Liver (tissue), 9 donors: ENCODE measurements around the gene SHB. TPM values are rescaled to one million over a fixed set of nuclear protein-coding genes. Genes with fewer than 3 reads are reported as not detected.

Source experiments
- DNase-seq: peaks from one replicate; pipeline ENCODE4 v3.0.0-alpha.2; 2017; ENCODE audit warnings: low spot score
- H3K27ac ChIP-seq, 2 donors: one replicate each; pipeline ENCODE4 v1.7.0; 2013; ENCODE audit warnings: inconsistent platforms in 2 of 2, low read length in 2 of 2, control low read depth in 1 of 2, low read depth in 1 of 2, mild to moderate bottlenecking in 1 of 2
- H3K27me3 ChIP-seq, 4 donors: one replicate each; pipeline versions ENCODE4 v1.6.1 to v1.7.0; 2013; ENCODE audit warnings: low read length in 3 of 4, inconsistent platforms in 1 of 4, mild to moderate bottlenecking in 1 of 4, moderate library complexity in 1 of 4; ENCODE audit not compliant: control insufficient read depth in 4 of 4, insufficient read depth in 4 of 4
- H3K36me3 ChIP-seq, 4 donors: one replicate each; pipeline versions ENCODE4 v1.6.1 to v1.7.0; 2013; ENCODE audit warnings: low read length in 3 of 4, mild to moderate bottlenecking in 3 of 4, low read depth in 1 of 4, moderate library complexity in 1 of 4; ENCODE audit not compliant: control insufficient read depth in 4 of 4, insufficient read depth in 3 of 4
- H3K4me1 ChIP-seq, 4 donors: one replicate each; pipeline versions ENCODE4 v1.6.1 to v1.7.0; 2013; ENCODE audit warnings: low read length in 3 of 4, mild to moderate bottlenecking in 3 of 4, moderate library complexity in 1 of 4; ENCODE audit not compliant: control insufficient read depth in 4 of 4, insufficient read depth in 4 of 4
- H3K4me3 ChIP-seq, 3 donors: one replicate each; pipeline versions ENCODE4 v1.6.1 to v1.7.0; 2013; ENCODE audit warnings: low read length in 3 of 3, control low read depth in 1 of 3, low read depth in 1 of 3, mild to moderate bottlenecking in 1 of 3
- H3K9ac ChIP-seq, 2 donors: one replicate each; pipeline ENCODE4 v1.7.0; 2013; ENCODE audit warnings: low read length in 2 of 2, mild to moderate bottlenecking in 2 of 2, moderate library complexity in 2 of 2, control low read depth in 1 of 2, low read depth in 1 of 2
- H3K9me3 ChIP-seq, 4 donors: one replicate each; pipeline versions ENCODE4 v1.6.1 to v1.7.0; 2013; ENCODE audit warnings: low read length in 3 of 4; ENCODE audit not compliant: control insufficient read depth in 4 of 4
- GABPA ChIP-seq, 2 donors: IDR thresholded peaks in 1 of 2; conservative IDR thresholded peaks in 1 of 2; 2 replicates each; pipeline ENCODE4 v1.6.1; 2016; ENCODE audit warnings: antibody characterized with exemption in 2 of 2, mild to moderate bottlenecking in 1 of 2, moderate library complexity in 1 of 2
- HNF4A ChIP-seq, 2 donors: conservative IDR thresholded peaks; 2 replicates each; pipeline ENCODE4 v1.6.1; 2016; ENCODE audit warnings: antibody characterized with exemption in 2 of 2, mild to moderate bottlenecking in 2 of 2
- HNF4G ChIP-seq: IDR thresholded peaks from 2 replicates; pipeline ENCODE4 v1.6.1; 2016; ENCODE audit warnings: antibody characterized with exemption
- JUND ChIP-seq, 2 donors: IDR thresholded peaks; 2 replicates each; pipeline ENCODE4 v1.6.1; 2016; ENCODE audit warnings: antibody characterized with exemption in 2 of 2
- NR2F2 ChIP-seq: IDR thresholded peaks from 2 replicates; pipeline ENCODE4 v1.6.1; 2016; ENCODE audit warnings: antibody characterized with exemption
- RXRA ChIP-seq, 2 donors: IDR thresholded peaks; 2 replicates each; pipeline ENCODE4 v1.6.1; 2017 to 2018; ENCODE audit warnings: antibody characterized with exemption in 2 of 2, mild to moderate bottlenecking in 1 of 2
- SP1 ChIP-seq: IDR thresholded peaks from 2 replicates; pipeline ENCODE4 v1.6.1; 2018; ENCODE audit warnings: antibody characterized with exemption, mild to moderate bottlenecking
- TAF1 ChIP-seq: conservative IDR thresholded peaks from 2 replicates; pipeline ENCODE4 v1.6.1; 2016; ENCODE audit warnings: antibody characterized with exemption, mild to moderate bottlenecking
- WGBS: extraction: QIAGEN DNeasy Blood & Tissue Kit; methylation state at CpG from one replicate; pipeline ENCODE4 v1.1.7; 2013; 5-methylcytosine and 5-hydroxymethylcytosine counted together
- polyA plus RNA-seq, 2 donors: library from polyadenylated mRNA; stranded (reverse) in 1 of 2; unstranded in 1 of 2; fragments of 200-250 nt in 1 of 2; fragments of >200 nt in 1 of 2; fragmentation: Nextera tagmentation in 1 of 2; extraction: Ambion mirVana in 1 of 2; gene quantifications; one replicate each; pipeline versions ENCODE4 v1.2.1 to v1.2.3, GENCODE V29; 2013 to 2015
- total RNA-seq, 2 donors: library from RNA; depleted of rRNA; stranded (reverse); fragments of >200 nt; gene quantifications; one replicate each; pipeline ENCODE4 v1.2.3, GENCODE V29; 2014
- TF ChIP-seq, protein P1 (sequence below): IDR thresholded peaks from 2 replicates; pipeline ENCODE4 v1.6.1; 2016; ENCODE audit warnings: antibody characterized with exemption, mild to moderate bottlenecking
- TF ChIP-seq, protein P2 (sequence below): fragments of 150-350 bp; IDR thresholded peaks from 2 replicates; pipeline ENCODE4 v1.5.1; 2017; ENCODE audit warnings: improper control_type of control experiment, low read depth, low read length; ENCODE audit not compliant: missing input control
- donor health status: healthy.
- donor health status: healthy.
- donor health status: healthy.
- donor health status: healthy.
- donor health status: healthy.

SHB gene
- total and polyA plus RNA-seq, 4 donors, result 3.4 to 17.3 (median 7.0) TPM

DNA sequence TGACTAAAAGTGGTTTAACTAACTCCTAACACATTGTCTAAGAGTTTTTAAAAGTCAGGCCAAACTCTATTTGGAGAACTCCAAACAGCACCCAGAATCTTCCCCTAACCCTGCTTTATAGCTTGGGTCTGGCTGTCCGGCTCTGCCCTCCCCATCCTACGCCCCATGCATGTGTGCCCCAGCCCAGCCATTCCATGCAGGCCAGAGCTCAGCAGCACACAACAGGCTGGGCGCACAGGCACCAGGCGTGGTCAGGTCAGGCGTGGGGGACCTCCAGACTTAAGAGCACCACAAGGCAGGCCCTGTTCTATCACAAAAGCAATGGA, 31.1 kb downstream of the SHB start:
- no peaks in the 10 kb centered on the region for H3K27me3 ChIP-seq
- H3K9me3 ChIP-seq, result no peaks in the 10 kb centered on the region
- H3K27ac ChIP-seq, result no peak overlapping the region
- H3K9ac ChIP-seq, result no peak overlapping the region
- 92% methylated on average over 5 of the region's 5 CpGs for WGBS
- no peak overlapping the region for H3K4me3 ChIP-seq
- DNase-seq, result no peak
- H3K36me3 ChIP-seq, result peaks cover 0 to 2% (median 0%) of the 10 kb centered on the region in 4 donors
- H3K4me1 ChIP-seq, result peaks cover 10 to 60% (median 36%) of the 10 kb centered on the region in 4 donors
- TF ChIP-seq, protein P1, sequence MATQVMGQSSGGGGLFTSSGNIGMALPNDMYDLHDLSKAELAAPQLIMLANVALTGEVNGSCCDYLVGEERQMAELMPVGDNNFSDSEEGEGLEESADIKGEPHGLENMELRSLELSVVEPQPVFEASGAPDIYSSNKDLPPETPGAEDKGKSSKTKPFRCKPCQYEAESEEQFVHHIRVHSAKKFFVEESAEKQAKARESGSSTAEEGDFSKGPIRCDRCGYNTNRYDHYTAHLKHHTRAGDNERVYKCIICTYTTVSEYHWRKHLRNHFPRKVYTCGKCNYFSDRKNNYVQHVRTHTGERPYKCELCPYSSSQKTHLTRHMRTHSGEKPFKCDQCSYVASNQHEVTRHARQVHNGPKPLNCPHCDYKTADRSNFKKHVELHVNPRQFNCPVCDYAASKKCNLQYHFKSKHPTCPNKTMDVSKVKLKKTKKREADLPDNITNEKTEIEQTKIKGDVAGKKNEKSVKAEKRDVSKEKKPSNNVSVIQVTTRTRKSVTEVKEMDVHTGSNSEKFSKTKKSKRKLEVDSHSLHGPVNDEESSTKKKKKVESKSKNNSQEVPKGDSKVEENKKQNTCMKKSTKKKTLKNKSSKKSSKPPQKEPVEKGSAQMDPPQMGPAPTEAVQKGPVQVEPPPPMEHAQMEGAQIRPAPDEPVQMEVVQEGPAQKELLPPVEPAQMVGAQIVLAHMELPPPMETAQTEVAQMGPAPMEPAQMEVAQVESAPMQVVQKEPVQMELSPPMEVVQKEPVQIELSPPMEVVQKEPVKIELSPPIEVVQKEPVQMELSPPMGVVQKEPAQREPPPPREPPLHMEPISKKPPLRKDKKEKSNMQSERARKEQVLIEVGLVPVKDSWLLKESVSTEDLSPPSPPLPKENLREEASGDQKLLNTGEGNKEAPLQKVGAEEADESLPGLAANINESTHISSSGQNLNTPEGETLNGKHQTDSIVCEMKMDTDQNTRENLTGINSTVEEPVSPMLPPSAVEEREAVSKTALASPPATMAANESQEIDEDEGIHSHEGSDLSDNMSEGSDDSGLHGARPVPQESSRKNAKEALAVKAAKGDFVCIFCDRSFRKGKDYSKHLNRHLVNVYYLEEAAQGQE, result no peak
- TF ChIP-seq, protein P2, sequence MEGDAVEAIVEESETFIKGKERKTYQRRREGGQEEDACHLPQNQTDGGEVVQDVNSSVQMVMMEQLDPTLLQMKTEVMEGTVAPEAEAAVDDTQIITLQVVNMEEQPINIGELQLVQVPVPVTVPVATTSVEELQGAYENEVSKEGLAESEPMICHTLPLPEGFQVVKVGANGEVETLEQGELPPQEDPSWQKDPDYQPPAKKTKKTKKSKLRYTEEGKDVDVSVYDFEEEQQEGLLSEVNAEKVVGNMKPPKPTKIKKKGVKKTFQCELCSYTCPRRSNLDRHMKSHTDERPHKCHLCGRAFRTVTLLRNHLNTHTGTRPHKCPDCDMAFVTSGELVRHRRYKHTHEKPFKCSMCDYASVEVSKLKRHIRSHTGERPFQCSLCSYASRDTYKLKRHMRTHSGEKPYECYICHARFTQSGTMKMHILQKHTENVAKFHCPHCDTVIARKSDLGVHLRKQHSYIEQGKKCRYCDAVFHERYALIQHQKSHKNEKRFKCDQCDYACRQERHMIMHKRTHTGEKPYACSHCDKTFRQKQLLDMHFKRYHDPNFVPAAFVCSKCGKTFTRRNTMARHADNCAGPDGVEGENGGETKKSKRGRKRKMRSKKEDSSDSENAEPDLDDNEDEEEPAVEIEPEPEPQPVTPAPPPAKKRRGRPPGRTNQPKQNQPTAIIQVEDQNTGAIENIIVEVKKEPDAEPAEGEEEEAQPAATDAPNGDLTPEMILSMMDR, result no peak

DNA sequence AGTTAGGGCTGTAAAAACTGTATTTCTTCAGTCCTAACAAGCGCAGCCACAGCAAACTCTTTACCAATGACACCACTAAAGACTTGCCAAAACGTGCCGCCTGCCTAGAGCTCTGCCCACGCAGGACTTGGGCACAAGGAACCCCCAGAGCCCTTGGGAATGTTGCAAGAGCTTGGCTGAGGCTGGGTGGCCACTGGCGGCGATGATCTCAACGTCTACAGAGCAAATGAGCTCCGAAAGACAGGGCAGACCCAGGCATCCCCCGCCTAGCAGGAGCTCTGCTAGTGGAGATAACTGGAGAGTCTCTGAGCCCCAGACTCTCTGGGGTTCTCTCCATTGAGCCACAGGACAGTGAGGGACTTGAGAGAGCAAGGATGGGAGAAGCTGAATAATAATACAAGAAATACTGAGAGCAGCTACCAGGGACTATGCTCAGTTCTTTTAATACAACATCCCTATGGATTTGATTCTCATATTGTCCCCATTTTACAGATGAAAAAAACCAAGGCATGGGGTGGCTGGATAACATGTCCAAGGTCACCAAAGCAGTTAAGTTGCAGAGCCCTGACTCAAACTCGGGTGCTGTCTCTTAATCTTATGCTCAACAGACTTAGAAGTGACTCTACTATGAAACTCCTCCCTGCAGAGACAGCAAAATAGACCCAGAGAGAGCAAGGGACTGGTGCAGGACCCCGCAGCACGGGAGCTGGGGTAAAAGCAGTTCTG, 32.5 kb downstream of the SHB start:
- Histone ChIP-seq H3K9ac (no peak overlapping the region), H3K27me3 (no peaks in the 10 kb centered on the region), H3K36me3 (peaks cover 0 to 2% (median 0%) of the 10 kb centered on the region in 4 donors), H3K4me3 (no peak overlapping the region), H3K9me3 (no peaks in the 10 kb centered on the region), H3K4me1 (peaks cover 20 to 62% (median 41%) of the 10 kb centered on the region in 4 donors), H3K27ac (peak overlapping the region in 1 of 2 donors; percentile 29)
- DNase-seq, result no peak
- TF ChIP-seq HNF4A (conservative IDR thresholded peaks at IDR 0.05), result peak in 1 of 2 donors; percentile 11
- TF ChIP-seq HNF4G, result no peak
- 64% methylated on average over 12 of the region's 12 CpGs for WGBS

DNA sequence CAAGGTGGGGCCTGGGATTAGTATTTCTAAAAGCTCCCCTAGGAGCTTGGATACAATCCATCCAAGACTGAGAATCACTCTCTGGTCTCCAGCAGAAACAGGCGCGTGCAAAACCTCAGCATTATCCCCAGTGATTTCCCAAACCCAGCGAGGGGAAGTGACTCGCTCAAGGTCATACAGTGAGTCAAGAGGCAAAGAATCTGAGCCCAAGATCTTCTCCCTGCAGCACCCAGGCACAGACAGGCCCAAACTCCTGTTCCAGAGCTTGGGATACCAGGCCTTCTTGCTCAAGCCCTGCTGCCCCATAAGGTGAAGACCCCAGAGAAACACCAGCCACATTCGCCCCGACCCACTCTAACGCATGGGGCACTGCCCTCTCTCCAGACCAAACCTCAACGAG, 33.2 kb downstream of the SHB start:
- Histone ChIP-seq H3K9me3 (no peaks in the 10 kb centered on the region), H3K9ac (no peak overlapping the region), H3K27ac (peak overlapping the region in 1 of 2 donors; percentile 29), H3K27me3 (no peaks in the 10 kb centered on the region), H3K4me3 (no peak overlapping the region), H3K36me3 (peaks cover 0 to 2% (median 0%) of the 10 kb centered on the region in 4 donors), H3K4me1 (peaks cover 26 to 63% (median 42%) of the 10 kb centered on the region in 4 donors)
- TF ChIP-seq GABPA (IDR thresholded peaks at IDR 0.05 in 1 of 2, conservative IDR thresholded peaks at IDR 0.05 in 1 of 2) (no peak), TAF1 (no peak), JUND (IDR thresholded peaks at IDR 0.05) (no peak), NR2F2 (no peak), RXRA (IDR thresholded peaks at IDR 0.05) (no peak), SP1 (no peak)
- TF ChIP-seq, protein P2, result no peak
- 88% methylated on average over 8 of the region's 8 CpGs for WGBS
- no peak for DNase-seq
